ENCODE measurements around the gene ANKRD53.

Gene ANKRD53

DNA sequence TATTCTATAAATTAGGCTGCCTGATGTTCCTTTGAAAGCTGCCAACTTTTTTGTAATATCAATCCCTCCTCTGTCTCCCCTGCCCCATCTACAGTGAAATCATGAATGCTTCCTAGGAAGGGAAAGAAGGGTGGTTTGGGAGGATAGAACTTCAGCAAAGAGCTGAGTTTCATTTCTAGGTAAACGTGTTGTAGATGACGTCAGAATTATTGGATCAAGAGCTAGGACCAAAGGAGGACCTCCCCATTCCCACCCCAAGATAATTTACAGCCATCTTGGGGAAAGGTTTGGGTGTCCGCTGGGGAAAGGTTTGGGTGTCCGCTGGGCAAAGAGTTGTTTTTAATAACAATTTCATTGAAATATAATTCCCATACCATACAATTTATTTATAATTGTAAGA is 11.2 kb upstream of the ANKRD53 start:
- DNase-seq = no peak

- DNase-seq = no peak
These were observed 3.8 kb upstream of the ANKRD53 start for GRCh38 chr2:70974592-70974991.

GRCh38 chr2:70975237-70975636 is 3.2 kb upstream of the ANKRD53 start:
- no peak for DNase-seq

- DNase-seq = no peak
These were observed 725 bp upstream of the ANKRD53 start for GRCh38 chr2:70977605-70978205.

GRCh38 chr2:70979180-70979488 is 704 bp downstream of the ANKRD53 start:
- no peak for DNase-seq

DNA sequence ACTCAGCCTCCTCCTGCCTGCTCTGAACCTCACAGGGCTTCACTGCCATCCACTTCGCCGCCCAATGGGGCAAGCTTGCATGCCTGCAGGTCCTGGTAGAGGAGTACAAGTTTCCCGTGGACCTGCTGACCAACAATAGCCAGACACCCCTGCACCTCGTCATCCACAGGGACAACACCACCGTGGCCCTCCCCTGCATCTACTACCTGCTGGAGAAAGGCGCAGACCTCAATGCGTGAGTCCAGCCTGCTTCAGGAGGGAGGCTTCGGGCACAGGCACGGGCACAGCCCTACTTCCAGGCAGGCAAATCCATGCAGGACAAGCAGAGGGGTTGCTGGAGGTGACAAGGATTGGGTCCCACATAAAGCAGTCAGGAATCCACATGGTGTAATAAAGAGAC is 1.2 kb downstream of the ANKRD53 start:
- no peak for DNase-seq

DNA sequence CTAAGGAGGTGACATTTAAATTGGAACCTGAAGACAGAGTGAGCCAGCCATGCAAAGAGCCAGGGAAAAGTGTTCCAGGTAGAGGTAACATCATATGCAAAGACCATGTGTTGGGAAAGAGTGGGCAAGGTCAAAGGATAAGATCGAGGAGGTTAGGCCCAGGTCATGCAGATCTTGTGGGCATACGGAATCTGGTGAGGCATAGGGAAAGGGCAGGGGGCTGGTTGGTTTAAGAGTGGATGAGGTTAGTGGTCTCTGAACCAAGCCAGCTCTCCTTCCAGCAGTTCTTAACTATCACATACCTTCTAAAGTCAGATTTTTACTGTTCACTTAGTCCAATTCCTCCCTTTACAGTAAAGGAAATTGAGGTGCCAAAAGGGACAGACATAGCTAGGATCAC is 3.0 kb downstream of the ANKRD53 start:
- no peak for DNase-seq

GRCh38 chr2:70981866-70982810 is 3.7 kb downstream of the ANKRD53 start:
- no peak for DNase-seq

- no peak for DNase-seq
These were observed 4.5 kb downstream of the ANKRD53 start for GRCh38 chr2:70982971-70983370.

DNA sequence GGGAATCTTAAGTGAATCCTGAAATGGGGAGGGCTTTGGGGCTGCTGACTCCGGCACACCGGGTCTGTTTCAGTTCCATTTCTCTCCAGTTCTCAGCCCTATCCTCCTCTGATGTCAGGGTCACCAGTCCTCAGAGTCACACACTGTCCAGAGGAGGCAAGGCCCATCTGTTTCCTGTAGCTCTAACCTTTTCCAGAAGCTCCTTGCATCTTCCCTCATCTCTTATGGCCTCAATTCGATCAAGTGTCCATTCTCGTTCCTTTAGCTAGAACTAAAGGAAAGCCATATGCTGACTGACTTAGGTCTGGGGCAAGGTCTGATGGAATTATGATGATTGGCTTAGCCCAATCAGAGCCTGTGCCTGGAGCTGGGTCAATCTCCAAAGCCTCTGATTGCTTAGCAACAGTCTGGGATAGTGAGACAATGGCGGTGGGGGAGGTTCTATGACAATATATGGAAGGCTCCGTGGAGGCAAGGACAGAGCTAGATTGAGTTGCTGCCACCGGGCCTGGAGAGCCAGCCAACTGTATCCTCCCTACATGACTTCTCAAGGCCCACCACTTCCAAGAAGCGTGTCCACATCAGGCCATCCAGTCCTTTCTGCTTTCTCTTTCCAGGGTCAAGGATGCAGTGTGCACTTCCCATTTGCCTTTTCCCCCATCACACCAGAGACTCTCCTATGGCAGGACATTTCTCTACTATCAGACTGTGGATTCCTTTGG is 5.2 kb downstream of the ANKRD53 start:
- DNase-seq = no peak

- no peak for DNase-seq
These were observed 5.8 kb downstream of the ANKRD53 start for GRCh38 chr2:70984228-70984575.

- no peak for DNase-seq
These were observed 6.3 kb downstream of the ANKRD53 start for GRCh38 chr2:70984576-70985282.

DNA sequence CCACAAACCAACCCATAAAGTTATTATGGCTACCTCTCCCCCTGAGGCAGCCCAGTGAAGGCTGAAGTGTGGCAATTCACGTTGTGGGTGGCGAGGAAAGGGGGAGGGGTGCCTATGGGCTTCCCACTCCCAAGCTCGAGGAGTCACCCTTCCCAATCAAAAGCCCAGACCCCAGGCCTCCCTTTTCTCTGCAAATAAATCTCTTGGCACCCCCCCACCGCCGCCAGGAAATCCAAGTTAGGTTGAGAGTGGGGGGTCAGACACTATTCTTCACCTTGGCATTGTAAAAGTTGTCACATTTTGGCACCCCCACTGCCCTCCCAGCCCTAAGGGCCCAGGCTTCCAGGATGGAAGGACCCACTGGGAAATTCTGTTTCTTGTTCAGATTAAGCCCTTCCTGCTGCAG is 6.9 kb downstream of the ANKRD53 start:
- no peak for DNase-seq

GRCh38 chr2:70985956-70986355 is 7.5 kb downstream of the ANKRD53 start:
- DNase-seq = no peak

DNA sequence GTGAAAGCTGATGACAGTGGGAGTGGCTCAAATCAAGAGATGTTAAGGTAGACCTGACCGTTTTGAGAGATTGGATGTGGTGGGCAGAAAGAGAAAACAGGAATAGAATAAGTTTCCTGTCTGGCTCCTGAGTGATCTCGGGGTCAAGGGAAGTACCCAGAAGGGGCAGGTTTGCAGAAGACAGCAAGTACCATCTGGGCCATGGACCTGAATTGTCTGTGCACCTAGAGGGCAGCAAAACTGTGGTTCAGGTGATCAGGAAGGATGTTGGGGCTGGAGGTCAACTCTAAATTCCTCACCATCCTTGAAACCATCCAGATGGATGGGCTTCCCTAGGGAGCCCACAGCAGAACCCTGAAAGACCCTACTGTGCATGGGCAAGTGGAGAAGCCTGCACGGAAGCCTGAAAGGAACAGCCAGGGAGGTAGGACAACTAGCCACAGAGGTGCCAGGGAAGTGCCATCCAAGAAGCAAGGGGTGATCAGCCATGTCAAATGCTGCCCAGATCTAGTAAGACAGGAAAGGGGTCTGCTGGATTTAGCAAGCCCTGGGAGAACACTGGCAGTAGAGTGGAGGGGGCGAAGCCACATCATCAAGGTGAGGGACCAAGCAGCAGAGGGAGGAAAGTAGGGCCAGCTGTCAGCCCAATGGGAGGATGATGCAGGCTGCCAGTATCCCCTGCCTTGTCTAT is 8.2 kb downstream of the ANKRD53 start:
- DNase-seq = no peak

DNA sequence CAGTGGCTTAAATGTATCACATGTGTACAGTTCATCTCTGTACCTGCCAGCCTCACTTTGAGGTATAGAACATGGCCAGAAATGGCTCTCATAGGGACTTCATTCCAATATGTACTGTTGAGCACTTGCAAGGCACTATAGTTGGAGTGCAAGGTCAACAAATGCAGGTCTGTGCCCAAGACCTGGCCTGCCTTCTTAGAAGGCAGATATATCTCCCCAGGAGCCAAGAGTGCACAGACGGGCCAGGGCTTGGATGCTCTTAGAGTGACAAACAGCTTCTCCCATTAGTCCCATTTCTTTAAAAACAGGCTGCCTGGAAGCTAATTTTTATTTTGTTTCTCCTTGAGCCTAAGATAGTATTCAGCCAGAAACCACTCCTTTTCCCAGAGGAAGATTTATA is 9.0 kb downstream of the ANKRD53 start:
- no peak for DNase-seq

DNA sequence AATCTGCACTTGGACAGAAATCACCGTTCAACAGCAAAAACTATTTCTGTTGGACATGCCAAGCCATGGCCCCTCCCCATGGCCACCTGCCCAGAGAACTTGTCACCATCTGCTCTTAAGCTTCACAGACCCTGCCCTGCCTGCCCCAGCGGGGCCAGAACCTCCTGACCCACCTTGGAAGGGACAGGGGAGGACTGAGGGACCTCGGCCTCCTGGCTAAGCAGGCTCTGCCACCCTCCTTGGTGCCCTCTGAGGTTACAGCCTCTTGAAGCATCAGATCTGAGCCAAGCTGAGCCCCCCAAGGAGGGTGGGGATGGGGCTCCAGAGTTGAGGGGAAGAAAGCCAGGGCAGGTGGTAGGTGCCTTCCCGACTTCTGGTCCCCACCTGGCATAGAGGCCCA is 9.7 kb downstream of the ANKRD53 start:
- no peak for DNase-seq

GRCh38 chr2:70988726-70989648 is 10.6 kb downstream of the ANKRD53 start:
- no peak for DNase-seq

DNA sequence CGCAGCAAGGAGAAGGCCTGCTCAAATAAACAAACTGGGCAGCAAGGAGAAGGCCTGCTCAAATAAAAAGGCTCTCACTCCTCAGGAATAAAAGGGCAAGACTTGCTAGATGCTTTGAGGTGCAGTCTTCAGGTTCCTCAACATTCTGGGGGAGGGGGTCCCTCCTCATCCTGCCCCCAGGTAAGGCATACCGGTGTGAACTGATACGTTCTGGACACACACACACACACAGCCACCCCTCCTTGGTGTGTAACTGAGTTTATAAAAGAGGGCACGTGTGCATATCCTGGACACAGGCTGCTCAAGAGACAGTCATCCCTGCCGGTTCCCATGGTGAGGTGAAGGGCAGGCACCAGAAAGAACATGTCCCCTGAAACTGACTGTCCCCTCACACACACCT is 11.8 kb downstream of the ANKRD53 start:
- DNase-seq = no peak

GRCh38 chr2:70991142-70991541 is 12.7 kb downstream of the ANKRD53 start:
- no peak for DNase-seq

GRCh38 chr2:70991742-70992141 is 13.3 kb downstream of the ANKRD53 start:
- DNase-seq = no peak
